Tibial nerve (tissue), 4 donors: ENCODE results near the gene FSTL4. TPM values are rescaled to one million over a fixed set of nuclear protein-coding genes. Genes with fewer than 3 reads are reported as not detected.

Source experiments
- DNase-seq, 2 donors: peaks; one replicate each; pipeline ENCODE4 v3.0.0-alpha.2; 2019; ENCODE audit warnings: low spot score in 2 of 2
- H3K27ac ChIP-seq, 4 donors: fragments of 200-600 bp; sonication (generic) in 3 of 4; one replicate each; pipeline ENCODE4 v1.5.1; 2017 to 2019; ENCODE audit warnings: mild to moderate bottlenecking in 1 of 4
- H3K27me3 ChIP-seq, 2 donors: fragments of 200-600 bp; sonication (generic) in 1 of 2; one replicate each; pipeline versions ENCODE4 v1.5.1 to v1.6.0; 2017 to 2019
- H3K36me3 ChIP-seq, 3 donors: fragments of 200-600 bp; sonication (generic); one replicate each; pipeline ENCODE4 v1.5.1; 2018 to 2019
- H3K4me1 ChIP-seq, 4 donors: fragments of 200-600 bp; sonication (generic) in 3 of 4; one replicate each; pipeline ENCODE4 v1.5.1; 2017 to 2019
- H3K4me3 ChIP-seq, 4 donors: fragments of 200-600 bp; sonication (generic) in 3 of 4; one replicate each; pipeline ENCODE4 v1.5.1; 2017 to 2019; ENCODE audit warnings: mild to moderate bottlenecking in 1 of 4, moderate library complexity in 1 of 4
- H3K9me3 ChIP-seq, 4 donors: fragments of 200-600 bp; sonication (generic) in 3 of 4; one replicate each; pipeline ENCODE4 v1.5.1; 2017 to 2019
- EP300 ChIP-seq, 2 donors: sonication (generic); formaldehyde crosslinking; IDR thresholded peaks; one replicate each; pipeline ENCODE4 v1.6.1; 2017; ENCODE audit warnings: antibody characterized with exemption in 2 of 2, mild to moderate bottlenecking in 1 of 2
- POLR2A ChIP-seq, 2 donors: fragments of 450-650 bp; IDR thresholded peaks; one replicate each; pipeline ENCODE4 v1.6.1; 2017; ENCODE audit warnings: antibody characterized with exemption in 2 of 2, mild to moderate bottlenecking in 2 of 2, moderate library complexity in 2 of 2
- WGBS, 2 donors: methylation state at CpG; one replicate each; pipeline ENCODE4 v1.1.5; 2018; 5-methylcytosine and 5-hydroxymethylcytosine counted together
- total RNA-seq, 4 donors: library from RNA; depleted of rRNA; stranded (reverse); fragments of >200 nt; gene quantifications; one replicate each; pipeline ENCODE4 v1.1.0, GENCODE V29; 2016
- TF ChIP-seq, protein P1 (sequence below), 5 experiments: fragments of 200-600 bp in 3 of 5; fragments of 450-650 bp in 2 of 5; sonication (generic) in 3 of 5; IDR thresholded peaks; one replicate each; pipeline ENCODE4 v1.5.1; 2016 to 2019; ENCODE audit warnings: antibody characterized with exemption in 5 of 5, mild to moderate bottlenecking in 3 of 5, moderate library complexity in 2 of 5

FSTL4 gene
- total RNA-seq, 4 donors from 2014 or later: 0.22 TPM; not detected in 3

- 65 to 85% methylated on average over 1 of the region's 1 CpG for WGBS, 2 donors
- TF ChIP-seq EP300 (IDR thresholded peaks at IDR 0.05) (no peak), POLR2A (IDR thresholded peaks at IDR 0.05) (no peak)
- TF ChIP-seq, protein P1, sequence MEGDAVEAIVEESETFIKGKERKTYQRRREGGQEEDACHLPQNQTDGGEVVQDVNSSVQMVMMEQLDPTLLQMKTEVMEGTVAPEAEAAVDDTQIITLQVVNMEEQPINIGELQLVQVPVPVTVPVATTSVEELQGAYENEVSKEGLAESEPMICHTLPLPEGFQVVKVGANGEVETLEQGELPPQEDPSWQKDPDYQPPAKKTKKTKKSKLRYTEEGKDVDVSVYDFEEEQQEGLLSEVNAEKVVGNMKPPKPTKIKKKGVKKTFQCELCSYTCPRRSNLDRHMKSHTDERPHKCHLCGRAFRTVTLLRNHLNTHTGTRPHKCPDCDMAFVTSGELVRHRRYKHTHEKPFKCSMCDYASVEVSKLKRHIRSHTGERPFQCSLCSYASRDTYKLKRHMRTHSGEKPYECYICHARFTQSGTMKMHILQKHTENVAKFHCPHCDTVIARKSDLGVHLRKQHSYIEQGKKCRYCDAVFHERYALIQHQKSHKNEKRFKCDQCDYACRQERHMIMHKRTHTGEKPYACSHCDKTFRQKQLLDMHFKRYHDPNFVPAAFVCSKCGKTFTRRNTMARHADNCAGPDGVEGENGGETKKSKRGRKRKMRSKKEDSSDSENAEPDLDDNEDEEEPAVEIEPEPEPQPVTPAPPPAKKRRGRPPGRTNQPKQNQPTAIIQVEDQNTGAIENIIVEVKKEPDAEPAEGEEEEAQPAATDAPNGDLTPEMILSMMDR (IDR thresholded peaks at IDR 0.05): no peak
- DNase-seq: no peak
- Histone ChIP-seq H3K27ac (no peak overlapping the region), H3K27me3 (no peaks in the 10 kb centered on the region), H3K36me3 (no peaks in the 10 kb centered on the region), H3K4me3 (no peak overlapping the region), H3K4me1 (no peaks in the 10 kb centered on the region), H3K9me3 (peaks cover 0 to 6% (median 0%) of the 10 kb centered on the region in 4 donors)
Observed at GRCh38 chr5:133201310-133201709, 411.0 kb downstream of the FSTL4 start.

DNA sequence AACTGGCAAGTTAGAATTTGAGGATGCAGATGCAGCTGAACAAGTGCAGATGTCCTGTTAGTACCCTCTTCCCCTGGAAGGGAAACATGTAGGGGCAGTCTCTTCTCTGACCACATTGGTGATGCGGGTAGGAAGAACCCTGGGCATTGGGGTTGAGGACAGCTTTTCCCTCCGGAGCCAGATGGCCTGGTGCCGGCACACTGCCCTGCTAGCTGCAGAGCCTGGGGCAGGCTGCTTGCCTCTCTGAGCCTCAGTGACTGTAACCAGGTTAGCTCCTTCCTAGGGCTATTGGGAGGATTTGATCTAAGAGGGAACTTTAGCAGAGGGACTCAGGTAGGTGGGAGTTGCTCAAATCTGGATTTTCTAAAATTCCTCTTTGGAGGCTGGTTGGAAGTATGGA is 412.1 kb downstream of the FSTL4 start:
- TF ChIP-seq POLR2A (IDR thresholded peaks at IDR 0.05) (no peak), EP300 (IDR thresholded peaks at IDR 0.05) (no peak)
- TF ChIP-seq, protein P1 (IDR thresholded peaks at IDR 0.05): no peak
- H3K36me3 ChIP-seq: no peaks in the 10 kb centered on the region
- no peak overlapping the region for H3K4me3 ChIP-seq
- no peak for DNase-seq
- peaks cover 0 to 6% (median 0%) of the 10 kb centered on the region in 4 donors for H3K9me3 ChIP-seq
- H3K27me3 ChIP-seq: no peaks in the 10 kb centered on the region
- 77 to 92% methylated on average over 3 of the region's 3 CpGs for WGBS, 2 donors
- H3K4me1 ChIP-seq: no peaks in the 10 kb centered on the region
- no peak overlapping the region for H3K27ac ChIP-seq

GRCh38 chr5:133199417-133200178 is 412.7 kb downstream of the FSTL4 start:
- Histone ChIP-seq H3K36me3 (no peaks in the 10 kb centered on the region), H3K4me3 (no peak overlapping the region), H3K9me3 (peaks cover 0 to 6% (median 0%) of the 10 kb centered on the region in 4 donors), H3K4me1 (no peaks in the 10 kb centered on the region), H3K27ac (no peak overlapping the region), H3K27me3 (no peaks in the 10 kb centered on the region)
- WGBS, 2 donors: 74 to 77% methylated on average over 18 of the region's 18 CpGs
- no peak for DNase-seq
- TF ChIP-seq POLR2A (IDR thresholded peaks at IDR 0.05) (no peak), EP300 (IDR thresholded peaks at IDR 0.05) (no peak)
- TF ChIP-seq, protein P1 (IDR thresholded peaks at IDR 0.05): no peak

- Histone ChIP-seq H3K36me3 (no peaks in the 10 kb centered on the region), H3K4me3 (no peak overlapping the region), H3K4me1 (no peaks in the 10 kb centered on the region), H3K9me3 (peaks cover 0 to 6% (median 0%) of the 10 kb centered on the region in 4 donors), H3K27me3 (no peaks in the 10 kb centered on the region), H3K27ac (no peak overlapping the region)
- DNase-seq: no peak
- 81 to 82% methylated on average over 12 of the region's 12 CpGs for WGBS, 2 donors
- TF ChIP-seq EP300 (IDR thresholded peaks at IDR 0.05): no peak
- TF ChIP-seq, protein P1 (IDR thresholded peaks at IDR 0.05): no peak
- TF ChIP-seq POLR2A (IDR thresholded peaks at IDR 0.05): no peak
Observed at GRCh38 chr5:133198511-133198910, 413.8 kb downstream of the FSTL4 start.

DNA sequence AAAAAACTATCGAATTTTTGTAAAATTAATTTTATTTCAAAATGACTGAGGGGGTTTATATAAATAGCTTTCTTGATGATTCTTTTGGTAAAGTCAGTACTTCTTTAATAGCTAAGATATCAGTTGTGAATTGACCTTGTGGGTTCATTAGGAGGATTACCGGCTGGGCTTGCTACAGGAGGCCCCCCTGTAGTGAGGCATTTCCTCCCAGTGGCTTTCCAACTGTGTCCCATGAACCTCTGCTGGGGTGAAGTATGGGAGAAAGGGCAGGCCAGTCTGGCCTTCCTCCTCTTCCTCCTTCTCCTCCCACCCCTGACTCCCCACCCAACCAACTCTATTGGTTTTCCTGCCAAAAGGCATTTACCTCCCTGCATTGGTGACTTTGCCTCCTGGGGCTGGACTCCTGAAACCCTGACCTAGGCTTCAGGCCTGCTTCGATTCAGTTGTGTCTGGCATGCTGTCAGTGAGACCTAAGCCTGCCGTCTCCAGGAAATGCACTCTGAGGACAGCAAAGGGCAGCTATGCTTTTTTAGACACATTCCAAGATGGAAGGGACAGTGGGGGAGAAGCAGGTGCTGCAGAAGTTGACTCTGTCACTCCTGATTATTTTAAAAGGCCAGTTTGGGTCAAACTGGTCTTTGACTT is 415.8 kb downstream of the FSTL4 start:
- 50 to 52% methylated on average over 4 of the region's 4 CpGs for WGBS, 2 donors
- no peak for TF ChIP-seq EP300 (IDR thresholded peaks at IDR 0.05)
- TF ChIP-seq, protein P1 (IDR thresholded peaks at IDR 0.05): no peak
- TF ChIP-seq POLR2A (IDR thresholded peaks at IDR 0.05): no peak
- DNase-seq: no peak
- Histone ChIP-seq H3K4me3 (no peak overlapping the region), H3K9me3 (no peaks in the 10 kb centered on the region), H3K36me3 (no peaks in the 10 kb centered on the region), H3K27ac (no peak overlapping the region), H3K4me1 (no peaks in the 10 kb centered on the region), H3K27me3 (no peaks in the 10 kb centered on the region)
